IPS DF 6.9 (cell line): ENCODE measurements around the gene RARA.
"Not testable (repeated sequence)": the region's sequence is repeated elsewhere in the genome, so short reads cannot be mapped to it uniquely, and the experiment has no call there.

Source experiments
- DNase-seq: peaks from one replicate; pipeline ENCODE4 v3.0.0-alpha.2; 2013; ENCODE audit warnings: low read depth, low spot score
- H3K27ac ChIP-seq: one replicate; pipeline ENCODE4 v1.5.1; 2013; ENCODE audit warnings: low read length, control low read depth
- H3K27me3 ChIP-seq: 2 replicates; pipeline ENCODE4 v1.6.1; 2013; ENCODE audit warnings: mild to moderate bottlenecking, low read length; ENCODE audit not compliant: control insufficient read depth, insufficient read depth
- H3K36me3 ChIP-seq: 2 replicates; pipeline ENCODE4 v1.6.1; 2013; ENCODE audit warnings: low read length; ENCODE audit not compliant: control insufficient read depth, insufficient read depth
- H3K4me1 ChIP-seq: 2 replicates; pipeline ENCODE4 v1.6.1; 2013; ENCODE audit warnings: low read length; ENCODE audit not compliant: control insufficient read depth, insufficient read depth
- H3K4me3 ChIP-seq: 2 replicates; pipeline ENCODE4 v1.5.1; 2013; ENCODE audit warnings: mild to moderate bottlenecking, low read length
- H3K9me3 ChIP-seq: 2 replicates; pipeline ENCODE4 v1.6.1; 2013; ENCODE audit warnings: low read length, inconsistent platforms; ENCODE audit not compliant: control insufficient read depth, insufficient read depth
- WGBS: extraction: QIAGEN DNeasy Blood & Tissue Kit; methylation state at CpG from one replicate; pipeline ENCODE4 v1.1.7; 2013; ENCODE audit warnings: mixed read lengths, missing lambda C conversion rate; ENCODE audit not compliant: insufficient read length, insufficient coverage; 5-methylcytosine and 5-hydroxymethylcytosine counted together

RARA gene

DNA sequence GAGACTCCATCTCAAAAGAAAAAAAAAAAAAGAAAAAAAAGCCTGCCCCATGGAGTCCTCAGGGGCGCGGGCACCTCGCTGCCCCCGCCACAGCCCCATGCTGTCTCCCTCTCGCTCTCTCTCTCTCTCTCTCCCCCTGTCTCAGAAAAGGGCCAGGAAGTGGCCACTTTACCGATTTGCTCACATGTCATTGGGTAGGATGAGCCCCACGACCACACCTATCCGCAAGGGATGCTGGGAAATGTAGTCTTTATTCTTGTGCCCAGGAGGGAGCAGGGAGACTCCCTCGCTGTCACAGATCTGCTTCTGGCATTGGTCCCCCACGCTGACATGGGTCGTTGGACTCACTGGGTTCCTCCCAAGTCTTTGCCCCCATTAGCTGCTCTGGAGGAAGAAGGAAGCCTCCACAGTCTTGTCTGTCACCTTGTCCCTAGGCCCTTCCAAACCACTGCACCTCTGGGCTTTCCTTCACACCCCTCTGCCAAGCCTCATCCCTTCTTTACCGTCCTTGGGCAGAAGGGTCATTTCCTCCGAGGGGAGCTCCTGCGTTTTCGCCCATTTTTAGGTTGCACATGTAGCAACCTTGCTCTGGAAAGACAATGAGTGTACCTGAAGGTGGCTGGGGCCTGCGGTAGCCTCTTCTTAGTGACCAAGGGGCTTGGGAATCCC, 62.4 kb downstream of the RARA start:
- H3K27me3 ChIP-seq, result no peaks in the 10 kb centered on the region
- no peaks in the 10 kb centered on the region for H3K9me3 ChIP-seq
- peak; percentile 58 for DNase-seq
- no CpG with 5 or more reads among the region's 16 CpGs for WGBS
- no peak overlapping the region for H3K27ac ChIP-seq
- H3K4me1 ChIP-seq, result peaks cover 2% of the 10 kb centered on the region
- H3K4me3 ChIP-seq, result no peak overlapping the region
- H3K36me3 ChIP-seq, result no peaks in the 10 kb centered on the region

DNA sequence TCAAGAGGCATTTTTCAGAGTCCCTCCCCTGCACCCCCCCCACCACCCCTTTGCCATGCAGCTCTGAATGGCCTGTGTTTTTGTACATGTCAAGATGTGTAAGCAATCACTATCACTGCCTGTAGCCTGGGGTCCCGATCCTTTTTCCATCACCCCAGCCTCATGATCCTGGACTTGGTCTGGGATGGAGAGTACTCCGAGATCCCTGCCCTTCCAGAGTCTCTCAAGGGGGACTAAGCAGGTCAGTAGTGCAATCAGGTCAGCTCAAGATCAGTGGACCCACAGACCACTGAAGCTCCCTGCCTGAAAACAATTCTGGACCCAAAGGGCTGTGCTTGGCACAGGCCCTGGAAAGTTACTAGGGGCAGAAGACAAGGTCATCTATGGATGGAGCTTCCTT, 63.1 kb downstream of the RARA start:
- DNase-seq, result no peak
- Histone ChIP-seq H3K27ac (no peak overlapping the region), H3K4me1 (peaks cover 2% of the 10 kb centered on the region), H3K9me3 (no peaks in the 10 kb centered on the region), H3K27me3 (no peaks in the 10 kb centered on the region), H3K4me3 (no peak overlapping the region), H3K36me3 (no peaks in the 10 kb centered on the region)
- WGBS, result no CpG with 5 or more reads among the region's 2 CpGs

DNA sequence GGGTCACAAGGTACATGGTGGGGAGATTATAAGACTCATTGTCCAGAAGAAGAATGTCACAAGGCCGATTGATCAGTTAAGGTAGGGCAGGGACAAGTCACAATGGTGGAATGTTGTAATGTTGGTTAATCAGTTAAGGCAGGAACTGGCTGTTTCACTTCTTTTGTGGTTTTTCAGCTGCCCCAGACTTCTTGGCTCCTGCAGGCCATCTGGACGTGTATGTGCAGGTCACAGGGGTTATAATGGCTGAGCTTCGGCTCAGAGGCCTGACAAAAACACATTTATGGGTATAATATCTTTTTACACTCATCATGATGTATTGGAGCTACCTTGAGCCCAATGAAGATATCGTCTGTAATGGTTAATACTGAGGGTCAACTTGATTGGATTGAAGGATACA, 63.7 kb downstream of the RARA start:
- not testable (repeated sequence) for H3K27ac ChIP-seq, DNase-seq, H3K9me3 ChIP-seq, H3K4me3 ChIP-seq, H3K4me1 ChIP-seq, H3K27me3 ChIP-seq, H3K36me3 ChIP-seq
- WGBS, result no CpG with 5 or more reads among the region's 4 CpGs

DNA sequence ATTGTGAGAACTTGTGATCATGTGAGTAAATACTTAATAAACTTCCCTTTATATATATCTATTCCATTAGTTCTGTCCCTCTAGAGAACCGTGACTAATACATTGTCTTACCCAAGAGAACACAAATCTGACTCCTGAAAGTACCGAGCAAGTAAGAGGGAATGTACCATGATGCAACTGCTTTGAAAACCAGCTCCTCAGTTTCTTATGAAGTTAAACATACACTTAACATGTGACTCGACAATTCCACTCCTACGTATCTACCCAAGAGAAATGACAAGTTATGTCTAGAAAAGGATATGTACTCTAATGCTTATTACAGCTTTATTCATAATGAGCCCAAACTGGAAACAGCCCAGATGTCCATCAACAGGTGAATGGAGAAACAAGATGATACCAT, 64.3 kb downstream of the RARA start:
- Histone ChIP-seq H3K27ac (no peak overlapping the region), H3K9me3 (no peaks in the 10 kb centered on the region), H3K4me1 (peaks cover 2% of the 10 kb centered on the region), H3K4me3 (no peak overlapping the region), H3K27me3 (no peaks in the 10 kb centered on the region), H3K36me3 (no peaks in the 10 kb centered on the region)
- no peak for DNase-seq
- no CpG with 5 or more reads among the region's 4 CpGs for WGBS

DNA sequence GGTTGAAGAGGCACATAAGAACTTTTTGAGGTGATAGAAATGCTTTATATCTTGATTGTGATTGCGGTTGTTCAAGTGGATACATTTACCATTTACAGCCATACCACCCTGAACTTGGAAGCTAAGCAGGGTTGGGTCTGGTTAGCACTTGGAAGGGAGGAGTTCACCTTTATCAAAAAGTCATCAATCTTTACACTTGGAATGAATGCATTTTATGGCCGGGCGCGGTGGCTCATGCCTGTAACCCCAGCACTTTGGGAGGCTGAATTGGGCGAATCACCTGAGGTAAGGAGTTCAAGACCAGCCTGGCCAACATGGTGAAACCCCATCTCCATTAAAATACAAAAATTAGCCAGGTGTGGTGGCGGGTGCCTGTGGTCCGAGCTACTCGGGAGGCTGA, 65.0 kb downstream of the RARA start:
- H3K4me1 ChIP-seq, result peaks cover 2% of the 10 kb centered on the region
- no peaks in the 10 kb centered on the region for H3K27me3 ChIP-seq
- H3K9me3 ChIP-seq, result no peaks in the 10 kb centered on the region
- H3K4me3 ChIP-seq, result no peak overlapping the region
- WGBS, result no CpG with 5 or more reads among the region's 8 CpGs
- DNase-seq, result no peak
- no peak overlapping the region for H3K27ac ChIP-seq
- H3K36me3 ChIP-seq, result no peaks in the 10 kb centered on the region

DNA sequence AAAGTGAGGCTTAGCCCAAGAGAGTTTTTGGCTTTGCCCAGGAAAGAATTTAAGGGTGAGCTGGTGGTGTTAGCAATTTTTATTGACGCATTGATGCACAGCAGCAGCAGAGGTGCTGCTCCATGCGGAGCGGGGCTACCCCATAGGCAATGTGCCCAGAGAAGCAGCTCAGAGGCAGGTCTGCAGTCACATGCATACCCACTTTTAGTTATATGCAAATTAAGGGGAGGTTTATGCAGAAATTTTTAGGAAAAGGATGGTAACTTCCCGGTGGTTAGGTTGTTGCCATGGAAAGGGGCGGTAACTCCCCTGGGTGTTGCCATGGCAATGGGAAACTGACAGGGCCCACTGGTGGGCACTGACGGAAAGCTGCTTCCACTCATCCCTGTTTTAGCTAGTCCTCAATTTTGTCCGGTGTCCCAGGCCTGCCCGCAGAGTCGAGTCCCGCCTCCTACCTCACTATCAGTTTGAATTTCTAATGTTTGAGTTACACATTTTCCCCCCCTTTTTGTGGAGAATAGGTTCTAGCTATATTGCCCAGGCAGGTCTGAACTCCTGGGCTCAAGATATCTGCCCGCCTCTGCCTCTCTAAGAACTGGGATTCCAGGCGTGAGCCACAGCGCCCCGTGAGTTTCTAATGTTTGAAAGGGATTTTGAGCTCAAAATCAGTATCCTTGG, 66.0 kb downstream of the RARA start:
- Histone ChIP-seq H3K4me3 (no peak overlapping the region), H3K27ac (no peak overlapping the region), H3K36me3 (no peaks in the 10 kb centered on the region), H3K4me1 (peaks cover 2% of the 10 kb centered on the region), H3K9me3 (no peaks in the 10 kb centered on the region), H3K27me3 (no peaks in the 10 kb centered on the region)
- DNase-seq, result no peak
- no CpG with 5 or more reads among the region's 14 CpGs for WGBS

DNA sequence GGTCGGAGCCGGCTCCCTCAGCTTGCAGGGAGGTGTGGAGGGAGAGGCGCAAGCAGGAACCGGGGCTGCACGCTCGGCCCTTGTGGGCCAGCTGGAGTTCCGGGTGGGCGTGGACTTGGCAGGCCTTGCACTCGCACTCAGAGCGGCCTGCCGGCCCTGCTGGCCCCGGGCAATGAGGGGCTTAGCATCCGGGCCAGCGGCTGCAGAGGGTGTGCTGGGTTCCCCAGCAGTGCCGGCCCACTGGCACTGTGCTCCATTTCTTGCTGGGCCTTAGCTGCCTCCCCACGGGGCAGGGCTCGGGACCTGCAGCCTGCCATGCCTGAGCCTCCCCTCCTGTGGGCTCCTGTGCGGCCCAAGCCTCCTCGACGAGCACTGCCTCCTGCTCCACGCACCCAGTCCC, 66.8 kb downstream of the RARA start:
- H3K27me3 ChIP-seq, H3K27ac ChIP-seq, H3K36me3 ChIP-seq, DNase-seq, H3K4me3 ChIP-seq, H3K9me3 ChIP-seq, H3K4me1 ChIP-seq: not testable (repeated sequence)
- WGBS, result no CpG with 5 or more reads among the region's 21 CpGs

DNA sequence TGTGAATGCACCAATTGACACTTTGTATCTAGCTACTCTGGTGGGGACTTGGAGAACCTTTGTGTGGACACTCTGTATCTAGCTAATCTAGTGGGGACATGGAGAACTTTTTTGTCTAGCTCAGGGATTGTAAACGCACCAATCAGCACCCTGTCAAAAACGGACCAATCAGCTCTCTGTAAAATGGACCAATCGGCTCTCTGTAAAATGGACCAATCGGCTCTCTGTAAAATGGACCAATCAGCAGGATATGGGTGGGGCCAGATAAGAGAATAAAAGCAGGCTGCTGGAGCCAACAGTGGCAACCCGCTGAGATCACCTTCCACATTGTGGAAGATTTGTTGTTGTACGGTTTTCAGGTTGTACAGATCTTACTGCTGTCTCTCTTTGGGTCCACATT, 67.6 kb downstream of the RARA start:
- no CpG with 5 or more reads among the region's 6 CpGs for WGBS

DNA sequence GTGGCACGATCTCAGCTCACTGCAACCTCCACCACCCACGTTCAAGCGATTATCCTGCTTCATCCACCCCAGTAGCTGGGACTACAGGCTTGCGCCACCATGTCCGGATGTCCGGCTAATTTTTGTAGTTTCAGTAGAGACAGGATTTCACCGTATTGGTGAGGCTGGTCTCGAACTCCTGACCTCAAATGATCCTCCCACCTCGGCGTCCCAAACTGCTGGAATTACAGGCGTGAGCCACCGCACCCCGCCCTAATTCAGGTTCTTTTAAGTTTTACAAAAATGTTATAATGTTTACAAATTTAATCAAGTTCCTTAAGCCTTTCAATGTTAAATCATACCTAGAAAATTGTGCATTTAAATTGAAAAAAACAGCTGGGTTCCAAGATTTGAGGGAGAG, 68.9 kb downstream of the RARA start:
- H3K27me3 ChIP-seq, result no peaks in the 10 kb centered on the region
- H3K4me3 ChIP-seq, result no peak overlapping the region
- H3K36me3 ChIP-seq, result no peaks in the 10 kb centered on the region
- peaks cover 2% of the 10 kb centered on the region for H3K4me1 ChIP-seq
- WGBS, result no CpG with 5 or more reads among the region's 13 CpGs
- H3K27ac ChIP-seq, result no peak overlapping the region
- no peaks in the 10 kb centered on the region for H3K9me3 ChIP-seq
- DNase-seq, result no peak

More for the DNA sequence above, 67.6 kb downstream of the RARA start:
- not testable (repeated sequence) for H3K9me3 ChIP-seq, H3K27me3 ChIP-seq, H3K27ac ChIP-seq, H3K4me1 ChIP-seq, H3K4me3 ChIP-seq, DNase-seq, H3K36me3 ChIP-seq

DNA sequence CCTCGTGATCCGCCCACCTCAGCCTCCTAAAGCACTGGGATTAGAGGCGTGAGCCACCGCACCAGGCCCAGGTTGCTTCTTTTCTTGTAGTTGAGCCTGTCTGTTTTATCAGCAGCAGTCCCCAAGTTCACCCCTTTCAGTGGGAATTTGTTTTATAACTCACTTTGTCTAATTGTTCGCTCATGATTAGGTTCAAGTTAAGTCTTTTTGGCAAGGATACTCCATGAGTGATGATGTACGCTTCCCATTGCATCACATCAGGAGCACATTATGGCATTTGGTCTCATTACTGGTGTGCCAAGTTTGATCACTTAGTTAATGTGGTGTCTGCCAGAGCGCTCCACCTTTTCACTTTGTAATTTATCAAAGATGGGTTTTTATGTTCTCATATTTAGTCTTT, 70.0 kb downstream of the RARA start:
- Histone ChIP-seq H3K4me1 (peaks cover 2% of the 10 kb centered on the region), H3K36me3 (no peaks in the 10 kb centered on the region), H3K27ac (no peak overlapping the region), H3K9me3 (no peaks in the 10 kb centered on the region), H3K4me3 (no peak overlapping the region), H3K27me3 (no peaks in the 10 kb centered on the region)
- no CpG with 5 or more reads among the region's 7 CpGs for WGBS
- no peak for DNase-seq

DNA sequence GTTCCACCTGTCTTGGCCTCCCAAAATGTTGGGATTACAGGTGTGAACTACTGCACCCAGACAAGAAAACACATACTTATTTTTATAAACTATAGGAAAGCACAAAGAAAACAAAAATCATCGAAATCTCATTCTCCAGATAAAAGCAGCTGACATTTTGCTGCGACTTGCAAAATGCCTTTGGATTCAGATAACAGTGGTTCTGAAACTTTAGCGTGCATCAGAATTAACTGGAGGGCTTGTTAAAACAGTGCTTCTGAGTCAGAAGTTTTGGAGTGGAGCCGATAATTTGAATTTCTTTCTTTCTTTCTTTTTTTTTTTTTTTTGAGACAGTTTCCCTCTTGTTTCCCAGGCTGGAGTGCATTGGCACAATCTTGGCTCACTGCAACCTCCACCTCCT, 73.3 kb downstream of the RARA start:
- no peak overlapping the region for H3K4me3 ChIP-seq
- no peaks in the 10 kb centered on the region for H3K27me3 ChIP-seq
- H3K4me1 ChIP-seq, result no peaks in the 10 kb centered on the region
- no peak for DNase-seq
- no peaks in the 10 kb centered on the region for H3K36me3 ChIP-seq
- no peaks in the 10 kb centered on the region for H3K9me3 ChIP-seq
- no peak overlapping the region for H3K27ac ChIP-seq
- no CpG with 5 or more reads among the region's 4 CpGs for WGBS
